H1 (cell line): ENCODE data around the gene NR5A2. TPM values are rescaled to one million over a fixed set of nuclear protein-coding genes. Genes with fewer than 3 reads are reported as not detected.

ENCODE experiments used
- CREB1 ChIP-seq: IDR thresholded peaks from 2 replicates; pipeline ENCODE4 v1.6.1; 2012; ENCODE audit warnings: inconsistent platforms
- HDAC6 ChIP-seq: IDR thresholded peaks from one replicate; pipeline ENCODE4 v1.7.1; 2012; ENCODE audit warnings: low read depth, mild to moderate bottlenecking, inconsistent platforms, low read length, moderate library complexity
- KDM4A ChIP-seq: IDR thresholded peaks from one replicate; pipeline ENCODE4 v1.7.1; 2012; ENCODE audit warnings: low read depth, mild to moderate bottlenecking, moderate library complexity, low read length, inconsistent platforms; ENCODE audit not compliant: severe bottlenecking
- RXRA ChIP-seq: IDR thresholded peaks from 2 replicates; pipeline ENCODE4 v1.6.1; 2011; ENCODE audit warnings: low read depth, mild to moderate bottlenecking, low read length, moderate library complexity; ENCODE audit not compliant: insufficient read depth
- SP2 ChIP-seq: IDR thresholded peaks from 2 replicates; pipeline ENCODE4 v1.6.1; 2012; ENCODE audit warnings: mild to moderate bottlenecking, low read length, inconsistent platforms
- polyA plus RNA-seq, 7 experiments: library from polyadenylated mRNA; depleted of rRNA in 3 of 7; stranded (reverse) in 5 of 7; unstranded in 2 of 7; fragments of >200 nt in 5 of 7; fragments of 200-250 nt in 2 of 7; gene quantifications; 1 replicate in 5 of 7; 2 replicates in 1 of 7; 4 replicates in 1 of 7; pipeline versions ENCODE4 v1.2.1 to v1.2.3, GENCODE V29; 2011 to 2013; ENCODE audit warnings: missing spikeins in 2 of 7, mixed read lengths in 2 of 7
- total RNA-seq: library from RNA; stranded (reverse); fragmentation: NEBNext Ultra II Directional; extraction: Animal tissue kit (Norgen Biotek cat#: 25700); gene quantifications from 2 replicates; pipeline ENCODE4 v1.2.1, GENCODE V29; 2021

The NR5A2 gene
- total and polyA plus RNA-seq, 2 of the 8 experiments (the other 6 are each of a cell fraction or from before 2014, with no cell fraction given) = 1.7 to 11.6 TPM

DNA sequence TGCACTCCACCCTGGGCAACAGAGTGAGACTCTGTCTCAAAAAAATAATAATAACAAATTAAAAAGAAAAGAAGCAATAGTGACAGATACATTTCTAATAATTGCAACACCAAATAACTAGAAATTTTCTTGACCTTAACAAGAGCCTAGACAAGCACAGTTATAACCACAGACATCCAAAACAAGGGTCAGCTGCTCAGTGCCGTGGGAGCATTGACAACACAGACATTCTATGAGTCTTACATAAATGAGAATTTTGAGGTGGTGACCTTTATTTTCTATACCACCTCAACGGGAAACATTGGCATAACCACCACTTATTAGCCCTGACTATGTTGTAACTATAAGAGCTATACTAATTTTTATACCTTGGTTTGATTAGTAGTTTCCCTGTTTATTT lies 156.1 kb downstream of the NR5A2 start (continued):
- no peak for TF ChIP-seq HDAC6
- no peak for TF ChIP-seq KDM4A
- no peak for TF ChIP-seq CREB1
- no peak for TF ChIP-seq RXRA
- TF ChIP-seq SP2 = no peak
